T-helper 9 cell (primary cell): ENCODE measurements around the gene VPS25.

ENCODE experiments used
- DNase-seq: peaks from one replicate; pipeline ENCODE4 v3.0.0-alpha.2; 2020

VPS25 gene

DNA sequence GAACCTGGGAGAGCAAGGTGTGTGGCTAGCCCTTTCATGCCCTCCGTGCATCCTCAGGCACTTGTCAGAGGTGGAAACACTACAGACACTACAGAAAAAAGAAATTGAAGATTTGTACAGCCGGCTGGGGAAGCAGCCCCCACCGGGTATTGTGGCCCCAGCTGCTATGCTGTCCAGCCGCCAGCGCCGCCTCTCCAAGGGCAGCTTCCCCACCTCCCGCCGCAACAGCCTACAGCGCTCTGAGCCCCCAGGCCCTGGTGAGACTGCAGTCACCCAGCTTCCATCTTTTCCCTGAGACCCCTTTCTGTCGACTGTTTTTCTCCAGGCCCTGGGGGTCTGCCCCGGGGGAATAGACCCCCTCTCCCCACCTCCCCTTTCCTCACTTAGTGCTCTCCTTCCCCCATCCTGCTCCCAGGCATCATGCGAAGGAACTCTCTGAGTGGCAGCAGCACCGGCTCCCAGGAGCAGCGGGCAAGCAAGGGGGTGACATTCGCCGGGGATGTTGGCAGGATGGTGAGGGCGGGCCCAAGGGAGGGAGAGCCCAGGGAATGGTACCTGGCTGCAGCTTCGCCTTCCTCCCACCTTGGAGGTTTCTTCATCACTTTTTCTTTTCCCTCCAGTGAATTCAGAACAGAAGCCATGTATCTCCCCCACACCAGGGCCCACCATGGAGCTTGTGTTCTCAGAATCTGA, 23.0 kb downstream of the VPS25 start:
- no peak for DNase-seq

- DNase-seq = no peak
These were observed 24.1 kb downstream of the VPS25 start for GRCh38 chr17:42797067-42798007.

DNA sequence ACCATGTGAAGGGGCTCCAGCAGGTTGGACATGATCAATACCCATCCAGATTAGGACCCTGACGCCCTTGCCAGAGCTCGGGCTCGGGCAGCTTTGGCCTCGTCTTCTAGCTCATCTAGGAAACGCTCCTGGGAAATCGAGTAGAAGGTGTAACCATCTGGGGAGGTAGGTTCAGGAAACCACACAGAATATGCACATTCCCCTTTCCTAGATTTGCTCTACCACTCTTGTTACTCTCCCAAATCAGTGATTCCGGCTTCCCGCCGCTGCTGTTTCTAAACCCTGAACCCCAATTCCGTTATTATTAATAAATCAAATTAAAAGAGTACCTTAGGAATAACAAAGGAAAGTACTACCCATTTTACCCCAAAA, 24.7 kb downstream of the VPS25 start:
- no peak for DNase-seq

- DNase-seq = peak; percentile 60
These were observed 25.4 kb downstream of the VPS25 start, which contains the start of the genes CNTD1 and COA3 for GRCh38 chr17:42798383-42799380. Gene CNTD1 (plus strand): TSS chr17:42798861. CDS start chr17:42799068, 207 bp downstream. Gene COA3 (minus strand): TSS chr17:42798704. CDS start chr17:42798681, 23 bp downstream.

- DNase-seq = no peak
These were observed 30.0 kb downstream of the VPS25 start for GRCh38 chr17:42803074-42803883.

- DNase-seq = no peak
These were observed 31.7 kb downstream of the VPS25 start for GRCh38 chr17:42804918-42805367.

GRCh38 chr17:42806249-42806648, 33.0 kb downstream of the VPS25 start:
- DNase-seq = no peak

- no peak for DNase-seq
These were observed 36.0 kb downstream of the VPS25 start for GRCh38 chr17:42809250-42809649.

DNA sequence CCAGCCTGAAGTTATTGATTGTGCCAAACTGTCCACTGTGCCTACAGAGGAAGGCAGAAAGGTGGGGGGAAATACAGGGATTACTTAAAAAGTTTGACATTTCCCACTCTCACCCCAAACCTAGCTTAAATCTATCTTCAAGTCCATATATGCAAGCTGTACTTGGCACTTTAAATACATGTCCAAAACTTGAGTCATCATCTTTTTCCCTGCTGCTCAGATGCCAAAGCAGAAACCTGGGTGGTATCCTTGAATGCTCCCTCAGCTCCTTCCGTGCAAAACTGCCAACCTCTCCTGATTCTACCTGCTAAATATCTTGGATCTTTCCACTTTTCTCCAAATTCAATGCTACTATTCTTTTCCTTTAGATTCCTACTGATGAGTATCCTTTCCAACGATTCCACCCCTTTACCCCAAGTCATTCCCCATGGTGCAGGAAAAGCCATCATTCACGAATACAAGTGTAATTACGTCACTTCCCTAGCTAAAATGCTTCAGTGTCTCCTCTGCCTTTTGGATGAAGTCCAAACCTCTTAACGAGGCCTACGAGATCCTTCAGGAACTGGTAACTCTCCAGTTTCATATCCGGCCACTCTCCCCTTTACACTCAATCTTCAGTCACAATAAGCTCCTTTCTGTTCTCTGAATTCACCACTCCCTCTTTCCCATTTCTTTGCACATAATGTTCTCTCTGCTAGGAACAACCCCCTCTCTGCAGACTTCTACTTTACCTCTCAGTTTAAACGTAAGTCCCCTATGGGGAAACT, 41.6 kb downstream of the VPS25 start:
- no peak for DNase-seq

- no peak for DNase-seq
These were observed 44.6 kb downstream of the VPS25 start for GRCh38 chr17:42817866-42818265.

GRCh38 chr17:42818379-42818778, 45.1 kb downstream of the VPS25 start:
- DNase-seq = no peak

GRCh38 chr17:42819939-42820535, 46.8 kb downstream of the VPS25 start:
- peak; percentile 58 for DNase-seq

DNA sequence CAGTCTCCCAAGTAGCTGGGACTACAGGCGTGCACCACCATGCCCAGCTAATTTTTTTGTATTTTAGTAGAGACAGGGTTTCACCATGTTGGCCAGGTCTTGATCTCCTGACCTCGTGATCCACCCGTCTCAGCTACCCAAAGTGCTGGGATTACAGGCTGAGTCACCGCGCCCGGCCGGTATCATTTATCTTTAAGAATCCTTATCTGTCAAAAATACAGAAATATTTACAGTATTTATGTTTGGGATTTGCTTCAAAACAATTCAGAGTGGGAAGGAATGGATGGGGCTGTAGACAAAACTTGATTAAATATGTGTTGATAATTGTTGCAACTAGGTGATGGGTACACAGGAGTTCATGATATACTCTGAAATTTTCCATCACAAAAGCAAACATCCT, 47.9 kb downstream of the VPS25 start:
- no peak for DNase-seq

DNA sequence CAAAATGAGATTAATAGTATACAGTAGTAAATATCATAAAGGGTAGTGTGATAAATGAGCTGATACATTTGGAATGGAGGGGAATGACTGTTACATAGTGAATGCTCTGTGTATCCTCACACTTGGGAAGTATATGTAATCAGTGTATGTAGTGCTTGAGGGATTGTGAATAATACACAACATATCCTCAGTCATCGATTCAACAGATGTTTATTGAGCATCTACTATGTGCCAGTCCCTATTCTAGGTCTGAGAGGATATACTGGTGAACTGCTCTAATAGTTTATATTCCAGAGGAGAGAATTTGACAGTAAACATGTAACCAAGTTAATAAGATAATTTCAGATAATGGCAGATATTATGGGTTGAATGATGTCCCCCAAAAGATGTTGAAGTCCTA, 54.2 kb downstream of the VPS25 start:
- DNase-seq = no peak
